Liver (tissue), 9 donors: ENCODE measurements around the gene FAM186B. TPM values are rescaled to one million over a fixed set of nuclear protein-coding genes. Genes with fewer than 3 reads are reported as not detected.

Experiments used
- DNase-seq: peaks from one replicate; pipeline ENCODE4 v3.0.0-alpha.2; 2017; ENCODE audit warnings: low spot score
- H3K27ac ChIP-seq, 2 donors: one replicate each; pipeline ENCODE4 v1.7.0; 2013; ENCODE audit warnings: inconsistent platforms in 2 of 2, low read length in 2 of 2, control low read depth in 1 of 2, low read depth in 1 of 2, mild to moderate bottlenecking in 1 of 2
- H3K27me3 ChIP-seq, 4 donors: one replicate each; pipeline versions ENCODE4 v1.6.1 to v1.7.0; 2013; ENCODE audit warnings: low read length in 3 of 4, inconsistent platforms in 1 of 4, mild to moderate bottlenecking in 1 of 4, moderate library complexity in 1 of 4; ENCODE audit not compliant: control insufficient read depth in 4 of 4, insufficient read depth in 4 of 4
- H3K36me3 ChIP-seq, 4 donors: one replicate each; pipeline versions ENCODE4 v1.6.1 to v1.7.0; 2013; ENCODE audit warnings: low read length in 3 of 4, mild to moderate bottlenecking in 3 of 4, low read depth in 1 of 4, moderate library complexity in 1 of 4; ENCODE audit not compliant: control insufficient read depth in 4 of 4, insufficient read depth in 3 of 4
- H3K4me1 ChIP-seq, 4 donors: one replicate each; pipeline versions ENCODE4 v1.6.1 to v1.7.0; 2013; ENCODE audit warnings: low read length in 3 of 4, mild to moderate bottlenecking in 3 of 4, moderate library complexity in 1 of 4; ENCODE audit not compliant: control insufficient read depth in 4 of 4, insufficient read depth in 4 of 4
- H3K4me3 ChIP-seq, 3 donors: one replicate each; pipeline versions ENCODE4 v1.6.1 to v1.7.0; 2013; ENCODE audit warnings: low read length in 3 of 3, control low read depth in 1 of 3, low read depth in 1 of 3, mild to moderate bottlenecking in 1 of 3
- H3K9ac ChIP-seq, 2 donors: one replicate each; pipeline ENCODE4 v1.7.0; 2013; ENCODE audit warnings: low read length in 2 of 2, mild to moderate bottlenecking in 2 of 2, moderate library complexity in 2 of 2, control low read depth in 1 of 2, low read depth in 1 of 2
- H3K9me3 ChIP-seq, 4 donors: one replicate each; pipeline versions ENCODE4 v1.6.1 to v1.7.0; 2013; ENCODE audit warnings: low read length in 3 of 4; ENCODE audit not compliant: control insufficient read depth in 4 of 4
- CTCF ChIP-seq: fragments of 150-350 bp; IDR thresholded peaks from 2 replicates; pipeline ENCODE4 v1.5.1; 2017; ENCODE audit warnings: improper control_type of control experiment, low read depth, low read length; ENCODE audit not compliant: missing input control
- EGR1 ChIP-seq, 2 donors: IDR thresholded peaks; 2 replicates each; pipeline ENCODE4 v1.6.1; 2016 to 2018; ENCODE audit warnings: antibody characterized with exemption in 2 of 2, low read depth in 2 of 2
- FOXA1 ChIP-seq: IDR thresholded peaks from 2 replicates; pipeline ENCODE4 v1.6.1; 2016; ENCODE audit warnings: antibody characterized with exemption
- FOXA2 ChIP-seq: IDR thresholded peaks from 2 replicates; pipeline ENCODE4 v1.6.1; 2016; ENCODE audit warnings: antibody characterized with exemption
- HNF4A ChIP-seq, 2 donors: conservative IDR thresholded peaks; 2 replicates each; pipeline ENCODE4 v1.6.1; 2016; ENCODE audit warnings: antibody characterized with exemption in 2 of 2, mild to moderate bottlenecking in 2 of 2
- HNF4G ChIP-seq: IDR thresholded peaks from 2 replicates; pipeline ENCODE4 v1.6.1; 2016; ENCODE audit warnings: antibody characterized with exemption
- JUND ChIP-seq, 2 donors: IDR thresholded peaks; 2 replicates each; pipeline ENCODE4 v1.6.1; 2016; ENCODE audit warnings: antibody characterized with exemption in 2 of 2
- NR2F2 ChIP-seq: IDR thresholded peaks from 2 replicates; pipeline ENCODE4 v1.6.1; 2016; ENCODE audit warnings: antibody characterized with exemption
- RXRA ChIP-seq, 2 donors: IDR thresholded peaks; 2 replicates each; pipeline ENCODE4 v1.6.1; 2017 to 2018; ENCODE audit warnings: antibody characterized with exemption in 2 of 2, mild to moderate bottlenecking in 1 of 2
- SP1 ChIP-seq: IDR thresholded peaks from 2 replicates; pipeline ENCODE4 v1.6.1; 2018; ENCODE audit warnings: antibody characterized with exemption, mild to moderate bottlenecking
- TAF1 ChIP-seq: conservative IDR thresholded peaks from 2 replicates; pipeline ENCODE4 v1.6.1; 2016; ENCODE audit warnings: antibody characterized with exemption, mild to moderate bottlenecking
- YY1 ChIP-seq: IDR thresholded peaks from 2 replicates; pipeline ENCODE4 v1.6.1; 2016; ENCODE audit warnings: antibody characterized with exemption, mild to moderate bottlenecking
- WGBS: extraction: QIAGEN DNeasy Blood & Tissue Kit; methylation state at CpG from one replicate; pipeline ENCODE4 v1.1.7; 2013; 5-methylcytosine and 5-hydroxymethylcytosine counted together
- polyA plus RNA-seq, 2 donors: library from polyadenylated mRNA; stranded (reverse) in 1 of 2; unstranded in 1 of 2; fragments of 200-250 nt in 1 of 2; fragments of >200 nt in 1 of 2; fragmentation: Nextera tagmentation in 1 of 2; extraction: Ambion mirVana in 1 of 2; gene quantifications; one replicate each; pipeline versions ENCODE4 v1.2.1 to v1.2.3, GENCODE V29; 2013 to 2015
- total RNA-seq, 2 donors: library from RNA; depleted of rRNA; stranded (reverse); fragments of >200 nt; gene quantifications; one replicate each; pipeline ENCODE4 v1.2.3, GENCODE V29; 2014
- TF ChIP-seq, protein P1 (sequence below): IDR thresholded peaks from 2 replicates; pipeline ENCODE4 v1.6.1; 2016; ENCODE audit warnings: antibody characterized with exemption, mild to moderate bottlenecking
- donor health status: healthy.
- donor health status: healthy.
- donor health status: healthy.
- donor health status: healthy.
- donor health status: healthy.

Gene FAM186B
- total and polyA plus RNA-seq, 4 donors: 0.19 to 0.84 (median 0.42) TPM

- TF ChIP-seq EGR1 (IDR thresholded peaks at IDR 0.05; ENCODE audit: low read depth in 2 of 2) (no peak), TAF1 (no peak), CTCF (no peak), JUND (IDR thresholded peaks at IDR 0.05) (no peak), SP1 (no peak), YY1 (no peak), FOXA2 (no peak), FOXA1 (no peak), HNF4A (conservative IDR thresholded peaks at IDR 0.05) (no peak)
- TF ChIP-seq, protein P1, sequence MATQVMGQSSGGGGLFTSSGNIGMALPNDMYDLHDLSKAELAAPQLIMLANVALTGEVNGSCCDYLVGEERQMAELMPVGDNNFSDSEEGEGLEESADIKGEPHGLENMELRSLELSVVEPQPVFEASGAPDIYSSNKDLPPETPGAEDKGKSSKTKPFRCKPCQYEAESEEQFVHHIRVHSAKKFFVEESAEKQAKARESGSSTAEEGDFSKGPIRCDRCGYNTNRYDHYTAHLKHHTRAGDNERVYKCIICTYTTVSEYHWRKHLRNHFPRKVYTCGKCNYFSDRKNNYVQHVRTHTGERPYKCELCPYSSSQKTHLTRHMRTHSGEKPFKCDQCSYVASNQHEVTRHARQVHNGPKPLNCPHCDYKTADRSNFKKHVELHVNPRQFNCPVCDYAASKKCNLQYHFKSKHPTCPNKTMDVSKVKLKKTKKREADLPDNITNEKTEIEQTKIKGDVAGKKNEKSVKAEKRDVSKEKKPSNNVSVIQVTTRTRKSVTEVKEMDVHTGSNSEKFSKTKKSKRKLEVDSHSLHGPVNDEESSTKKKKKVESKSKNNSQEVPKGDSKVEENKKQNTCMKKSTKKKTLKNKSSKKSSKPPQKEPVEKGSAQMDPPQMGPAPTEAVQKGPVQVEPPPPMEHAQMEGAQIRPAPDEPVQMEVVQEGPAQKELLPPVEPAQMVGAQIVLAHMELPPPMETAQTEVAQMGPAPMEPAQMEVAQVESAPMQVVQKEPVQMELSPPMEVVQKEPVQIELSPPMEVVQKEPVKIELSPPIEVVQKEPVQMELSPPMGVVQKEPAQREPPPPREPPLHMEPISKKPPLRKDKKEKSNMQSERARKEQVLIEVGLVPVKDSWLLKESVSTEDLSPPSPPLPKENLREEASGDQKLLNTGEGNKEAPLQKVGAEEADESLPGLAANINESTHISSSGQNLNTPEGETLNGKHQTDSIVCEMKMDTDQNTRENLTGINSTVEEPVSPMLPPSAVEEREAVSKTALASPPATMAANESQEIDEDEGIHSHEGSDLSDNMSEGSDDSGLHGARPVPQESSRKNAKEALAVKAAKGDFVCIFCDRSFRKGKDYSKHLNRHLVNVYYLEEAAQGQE: no peak
- 93% methylated on average over 15 of the region's 15 CpGs for WGBS
- Histone ChIP-seq H3K27me3 (no peaks in the 10 kb centered on the region), H3K9me3 (no peaks in the 10 kb centered on the region), H3K4me3 (no peak overlapping the region), H3K36me3 (peaks cover 0 to 2% (median 1%) of the 10 kb centered on the region in 4 donors), H3K27ac (no peak overlapping the region), H3K9ac (no peak overlapping the region), H3K4me1 (peaks cover 3 to 17% (median 11%) of the 10 kb centered on the region in 4 donors)
- no peak for DNase-seq
Observed at GRCh38 chr12:49647827-49648711, 42.6 kb upstream of the FAM186B start.

- no peak for DNase-seq
- Histone ChIP-seq H3K36me3 (peaks cover 0 to 9% (median 3%) of the 10 kb centered on the region in 4 donors), H3K4me1 (peaks cover 3 to 17% (median 11%) of the 10 kb centered on the region in 4 donors), H3K9ac (no peak overlapping the region), H3K9me3 (no peaks in the 10 kb centered on the region), H3K4me3 (no peak overlapping the region), H3K27ac (no peak overlapping the region), H3K27me3 (no peaks in the 10 kb centered on the region)
- TF ChIP-seq YY1 (no peak), SP1 (no peak), HNF4G (no peak), JUND (IDR thresholded peaks at IDR 0.05) (no peak), NR2F2 (no peak), RXRA (IDR thresholded peaks at IDR 0.05) (no peak)
- 83% methylated on average over 12 of the region's 12 CpGs for WGBS
Observed at GRCh38 chr12:49646871-49647654, 41.6 kb upstream of the FAM186B start.
